GM23338 (cell line): Measurements from ENCODE around the gene SYT12.

Experiments used
- CREB1 ChIP-seq: fragments of 250-450 bp; sonication (Bioruptor Pico); IDR thresholded peaks from 2 replicates; pipeline ENCODE4 v1.5.0; 2020; ENCODE audit warnings: low read depth, mild to moderate bottlenecking, moderate library complexity
- EZH2 ChIP-seq: fragments of 200-600 bp; sonication (generic); IDR thresholded peaks from one replicate; pipeline ENCODE4 v1.8.0; 2017; ENCODE audit warnings: antibody characterized with exemption, mild to moderate bottlenecking, low read depth; ENCODE audit not compliant: unreplicated experiment
- EZH2phosphoT487 ChIP-seq: fragments of 200-600 bp; sonication (generic); IDR thresholded peaks from one replicate; pipeline ENCODE4 v1.8.1; 2018; ENCODE audit warnings: antibody characterized with exemption; ENCODE audit not compliant: unreplicated experiment
- JUNB ChIP-seq: IDR thresholded peaks from one replicate; pipeline ENCODE4 v1.6.1; 2016; ENCODE audit warnings: antibody characterized with exemption; ENCODE audit not compliant: unreplicated experiment
- POLR2AphosphoS5 ChIP-seq: IDR thresholded peaks from 2 replicates; pipeline ENCODE4 v1.6.1; 2016; ENCODE audit warnings: antibody characterized with exemption, low read depth
- STAT1 ChIP-seq: IDR thresholded peaks from one replicate; pipeline ENCODE4 v1.6.1; 2016; ENCODE audit warnings: antibody characterized with exemption; ENCODE audit not compliant: unreplicated experiment
- TF ChIP-seq, protein P1 (sequence below), 2 experiments: fragments of 200-600 bp in 1 of 2; sonication (generic) in 1 of 2; conservative IDR thresholded peaks; 2 replicates each; pipeline versions ENCODE4 v1.5.1 to v1.6.1; 2016 to 2017; ENCODE audit warnings: antibody characterized with exemption in 2 of 2, low read depth in 2 of 2, mild to moderate bottlenecking in 2 of 2, moderate library complexity in 1 of 2
- TF ChIP-seq, protein P2 (sequence below): IDR thresholded peaks from one replicate; pipeline ENCODE4 v1.6.1; 2018; ENCODE audit warnings: antibody characterized with exemption; ENCODE audit not compliant: unreplicated experiment

DNA sequence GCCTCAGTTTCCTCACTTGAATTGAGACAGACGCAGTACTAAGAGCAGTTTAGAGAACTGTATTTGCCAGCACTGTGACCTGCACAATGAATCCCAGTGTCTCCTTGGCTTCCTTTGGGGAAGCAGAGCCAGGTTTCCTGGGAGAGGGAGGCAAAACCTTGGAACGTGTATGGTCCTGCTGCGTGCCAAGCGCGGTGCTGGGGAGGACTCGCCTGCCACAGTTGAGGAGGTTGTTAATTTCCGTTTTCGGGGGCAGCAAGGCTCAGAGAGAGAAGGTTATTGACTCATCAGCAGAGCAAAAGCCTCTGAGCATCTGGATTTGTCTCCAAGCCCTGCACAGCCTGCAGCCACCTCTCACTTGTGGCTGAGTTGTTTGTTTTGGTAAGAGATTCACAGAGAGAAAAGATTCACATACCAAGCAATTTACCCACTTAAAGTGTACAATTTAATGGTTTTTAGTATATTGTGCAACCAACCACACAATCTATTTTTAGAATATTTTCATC lies 10.8 kb downstream of the SYT12 start:
- TF ChIP-seq, protein P1, sequence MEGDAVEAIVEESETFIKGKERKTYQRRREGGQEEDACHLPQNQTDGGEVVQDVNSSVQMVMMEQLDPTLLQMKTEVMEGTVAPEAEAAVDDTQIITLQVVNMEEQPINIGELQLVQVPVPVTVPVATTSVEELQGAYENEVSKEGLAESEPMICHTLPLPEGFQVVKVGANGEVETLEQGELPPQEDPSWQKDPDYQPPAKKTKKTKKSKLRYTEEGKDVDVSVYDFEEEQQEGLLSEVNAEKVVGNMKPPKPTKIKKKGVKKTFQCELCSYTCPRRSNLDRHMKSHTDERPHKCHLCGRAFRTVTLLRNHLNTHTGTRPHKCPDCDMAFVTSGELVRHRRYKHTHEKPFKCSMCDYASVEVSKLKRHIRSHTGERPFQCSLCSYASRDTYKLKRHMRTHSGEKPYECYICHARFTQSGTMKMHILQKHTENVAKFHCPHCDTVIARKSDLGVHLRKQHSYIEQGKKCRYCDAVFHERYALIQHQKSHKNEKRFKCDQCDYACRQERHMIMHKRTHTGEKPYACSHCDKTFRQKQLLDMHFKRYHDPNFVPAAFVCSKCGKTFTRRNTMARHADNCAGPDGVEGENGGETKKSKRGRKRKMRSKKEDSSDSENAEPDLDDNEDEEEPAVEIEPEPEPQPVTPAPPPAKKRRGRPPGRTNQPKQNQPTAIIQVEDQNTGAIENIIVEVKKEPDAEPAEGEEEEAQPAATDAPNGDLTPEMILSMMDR (conservative IDR thresholded peaks at IDR 0.05; ENCODE audit: low read depth in 2 of 2): no peak
- TF ChIP-seq EZH2 (no peak), EZH2phosphoT487 (no peak), POLR2AphosphoS5 (no peak), JUNB (no peak), CREB1 (CRISPR knock-in tag) (no peak), STAT1 (no peak)
- TF ChIP-seq, protein P2, sequence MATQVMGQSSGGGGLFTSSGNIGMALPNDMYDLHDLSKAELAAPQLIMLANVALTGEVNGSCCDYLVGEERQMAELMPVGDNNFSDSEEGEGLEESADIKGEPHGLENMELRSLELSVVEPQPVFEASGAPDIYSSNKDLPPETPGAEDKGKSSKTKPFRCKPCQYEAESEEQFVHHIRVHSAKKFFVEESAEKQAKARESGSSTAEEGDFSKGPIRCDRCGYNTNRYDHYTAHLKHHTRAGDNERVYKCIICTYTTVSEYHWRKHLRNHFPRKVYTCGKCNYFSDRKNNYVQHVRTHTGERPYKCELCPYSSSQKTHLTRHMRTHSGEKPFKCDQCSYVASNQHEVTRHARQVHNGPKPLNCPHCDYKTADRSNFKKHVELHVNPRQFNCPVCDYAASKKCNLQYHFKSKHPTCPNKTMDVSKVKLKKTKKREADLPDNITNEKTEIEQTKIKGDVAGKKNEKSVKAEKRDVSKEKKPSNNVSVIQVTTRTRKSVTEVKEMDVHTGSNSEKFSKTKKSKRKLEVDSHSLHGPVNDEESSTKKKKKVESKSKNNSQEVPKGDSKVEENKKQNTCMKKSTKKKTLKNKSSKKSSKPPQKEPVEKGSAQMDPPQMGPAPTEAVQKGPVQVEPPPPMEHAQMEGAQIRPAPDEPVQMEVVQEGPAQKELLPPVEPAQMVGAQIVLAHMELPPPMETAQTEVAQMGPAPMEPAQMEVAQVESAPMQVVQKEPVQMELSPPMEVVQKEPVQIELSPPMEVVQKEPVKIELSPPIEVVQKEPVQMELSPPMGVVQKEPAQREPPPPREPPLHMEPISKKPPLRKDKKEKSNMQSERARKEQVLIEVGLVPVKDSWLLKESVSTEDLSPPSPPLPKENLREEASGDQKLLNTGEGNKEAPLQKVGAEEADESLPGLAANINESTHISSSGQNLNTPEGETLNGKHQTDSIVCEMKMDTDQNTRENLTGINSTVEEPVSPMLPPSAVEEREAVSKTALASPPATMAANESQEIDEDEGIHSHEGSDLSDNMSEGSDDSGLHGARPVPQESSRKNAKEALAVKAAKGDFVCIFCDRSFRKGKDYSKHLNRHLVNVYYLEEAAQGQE: no peak
